H9 (cell line): ENCODE measurements around the gene GFPT1. TPM values are rescaled to one million over a fixed set of nuclear protein-coding genes. Genes with fewer than 3 reads are reported as not detected.

Experiments used
- DNase-seq: peaks from one replicate; pipeline ENCODE4 v3.0.0-alpha.2; 2017
- H2AFZ ChIP-seq: one replicate; pipeline ENCODE4 v1.6.1; 2013; ENCODE audit warnings: mild to moderate bottlenecking, low read length, control low read depth, moderate library complexity
- H2AK5ac ChIP-seq: 2 replicates; pipeline ENCODE4 v1.6.1; 2013; ENCODE audit warnings: low read length, control low read depth, mixed read lengths; ENCODE audit not compliant: insufficient read length
- H2BK120ac ChIP-seq: one replicate; pipeline ENCODE4 v1.6.1; 2013; ENCODE audit warnings: low read depth, mild to moderate bottlenecking, low read length, control low read depth, inconsistent platforms; ENCODE audit not compliant: poor library complexity, severe bottlenecking
- H2BK12ac ChIP-seq: 2 replicates; pipeline ENCODE4 v1.6.1; 2013; ENCODE audit warnings: low read length, control low read depth, mixed read lengths, low read depth; ENCODE audit not compliant: insufficient read length
- H2BK15ac ChIP-seq: 2 replicates; pipeline ENCODE4 v1.6.1; 2013; ENCODE audit warnings: low read depth, low read length, control low read depth
- H2BK20ac ChIP-seq: one replicate; pipeline ENCODE4 v1.6.1; 2013; ENCODE audit warnings: low read depth, mild to moderate bottlenecking, low read length, control low read depth, inconsistent platforms; ENCODE audit not compliant: poor library complexity, severe bottlenecking
- H2BK5ac ChIP-seq: 2 replicates; pipeline ENCODE4 v1.6.1; 2013; ENCODE audit warnings: low read length, control low read depth, mixed read lengths; ENCODE audit not compliant: insufficient read length
- H3K14ac ChIP-seq: 2 replicates; pipeline ENCODE4 v1.6.1; 2013; ENCODE audit warnings: low read length, control low read depth; ENCODE audit not compliant: insufficient read depth
- H3K18ac ChIP-seq: 2 replicates; pipeline ENCODE4 v1.6.1; 2013; ENCODE audit warnings: low read depth, mild to moderate bottlenecking, mixed read lengths, low read length, control low read depth; ENCODE audit not compliant: insufficient read length
- H3K23ac ChIP-seq: 2 replicates; pipeline ENCODE4 v1.6.1; 2013; ENCODE audit warnings: low read length, control low read depth, mixed read lengths, low read depth; ENCODE audit not compliant: insufficient read length
- H3K23me2 ChIP-seq: 2 replicates; pipeline ENCODE4 v1.6.1; 2013; ENCODE audit warnings: low read depth, mild to moderate bottlenecking, mixed read lengths, low read length, control low read depth; ENCODE audit not compliant: insufficient read length, poor library complexity, severe bottlenecking
- H3K27ac ChIP-seq: 2 replicates; pipeline ENCODE4 v1.5.1; 2013; ENCODE audit warnings: low read length, control low read depth, mixed read lengths, low read depth; ENCODE audit not compliant: insufficient read length
- H3K27me3 ChIP-seq: 2 replicates; pipeline ENCODE4 v1.6.1; 2013; ENCODE audit warnings: low read length, control low read depth, inconsistent platforms; ENCODE audit not compliant: insufficient read depth
- H3K4ac ChIP-seq: 2 replicates; pipeline ENCODE4 v1.6.1; 2013; ENCODE audit warnings: low read depth, mild to moderate bottlenecking, control low read depth, inconsistent platforms, low read length, moderate library complexity
- H3K4me1 ChIP-seq: 2 replicates; pipeline ENCODE4 v1.6.1; 2013; ENCODE audit warnings: low read length, control low read depth, inconsistent platforms; ENCODE audit not compliant: insufficient read depth
- H3K4me2 ChIP-seq: 2 replicates; pipeline ENCODE4 v1.6.1; 2013; ENCODE audit warnings: low read length, control low read depth, mixed read lengths; ENCODE audit not compliant: insufficient read length, insufficient read depth
- H3K56ac ChIP-seq: 2 replicates; pipeline ENCODE4 v1.6.1; 2013; ENCODE audit warnings: low read depth, mild to moderate bottlenecking, mixed read lengths, low read length, control low read depth; ENCODE audit not compliant: insufficient read length
- H3K79me1 ChIP-seq: 2 replicates; pipeline ENCODE4 v1.6.1; 2013; ENCODE audit warnings: low read depth, mild to moderate bottlenecking, moderate library complexity, low read length, control low read depth, inconsistent platforms; ENCODE audit not compliant: insufficient read depth, poor library complexity, severe bottlenecking
- H3K79me2 ChIP-seq: 2 replicates; pipeline ENCODE4 v1.6.1; 2013; ENCODE audit warnings: low read length, control low read depth, inconsistent platforms; ENCODE audit not compliant: insufficient read depth
- H3K9ac ChIP-seq: 2 replicates; pipeline ENCODE4 v1.6.1; 2013; ENCODE audit warnings: low read length, control low read depth, mixed read lengths; ENCODE audit not compliant: insufficient read length; ENCODE audit errors: extremely low read depth
- H3K9me3 ChIP-seq: one replicate; pipeline ENCODE4 v1.6.1; 2013; ENCODE audit warnings: low read depth, low read length, inconsistent platforms; ENCODE audit not compliant: control insufficient read depth
- H3T11ph ChIP-seq: one replicate; pipeline ENCODE4 v1.6.1; 2013; ENCODE audit warnings: mild to moderate bottlenecking, low read length, control low read depth, inconsistent platforms
- H4K20me1 ChIP-seq: one replicate; pipeline ENCODE4 v1.6.1; 2013; ENCODE audit not compliant: control insufficient read depth, insufficient read length, insufficient read depth
- H4K5ac ChIP-seq: 2 replicates; pipeline ENCODE4 v1.6.1; 2013; ENCODE audit warnings: low read depth, mild to moderate bottlenecking, mixed read lengths, low read length, control low read depth; ENCODE audit not compliant: insufficient read length
- H4K8ac ChIP-seq: replicated peaks from 2 replicates; pipeline ENCODE4 v1.6.1; 2013; ENCODE audit warnings: low read length, control low read depth, mixed read lengths, low read depth; ENCODE audit not compliant: insufficient read length
- H4K91ac ChIP-seq: 2 replicates; pipeline ENCODE4 v1.6.1; 2013; ENCODE audit warnings: low read depth, mild to moderate bottlenecking, moderate library complexity, mixed read lengths, low read length, control low read depth; ENCODE audit not compliant: insufficient read length
- H3K27ac Mint-ChIP-seq, 3 experiments: 2 replicates in 2 of 3; 3 replicates in 1 of 3; pipeline ENCODE4 v1.8.0; 2020 to 2021; ENCODE audit warnings: mixed read lengths in 3 of 3, mild to moderate bottlenecking in 1 of 3, moderate library complexity in 1 of 3
- H3K27me3 Mint-ChIP-seq: 2 replicates; pipeline ENCODE4 v1.8.0; 2021; ENCODE audit warnings: low read depth, mild to moderate bottlenecking, moderate library complexity, mixed read lengths
- H3K36me3 Mint-ChIP-seq, 3 experiments: 2 replicates in 2 of 3; 3 replicates in 1 of 3; pipeline ENCODE4 v1.8.0; 2020 to 2021; ENCODE audit warnings: low read depth in 3 of 3, mixed read lengths in 3 of 3; ENCODE audit not compliant: insufficient read depth in 1 of 3
- H3K4me1 Mint-ChIP-seq, 2 experiments: 2 replicates each; pipeline ENCODE4 v1.8.0; 2020; ENCODE audit warnings: mixed read lengths in 2 of 2
- H3K4me3 Mint-ChIP-seq, 2 experiments: 2 replicates in 1 of 2; 3 replicates in 1 of 2; pipeline ENCODE4 v1.8.0; 2020 to 2021; ENCODE audit warnings: mild to moderate bottlenecking in 2 of 2, mixed read lengths in 2 of 2, moderate library complexity in 1 of 2
- H3K9me3 Mint-ChIP-seq, 2 experiments: 2 replicates in 1 of 2; 3 replicates in 1 of 2; pipeline ENCODE4 v1.8.0; 2020; ENCODE audit warnings: mild to moderate bottlenecking in 2 of 2, mixed read lengths in 2 of 2, moderate library complexity in 1 of 2
- whole genome bisulfite sequencing: extraction: QIAGEN DNeasy Blood & Tissue Kit; methylation state at CpG from one replicate; pipeline ENCODE4 v1.1.7; 2013; ENCODE audit warnings: missing lambda C conversion rate, low lambda C conversion rate, mixed read lengths; ENCODE audit not compliant: insufficient read length; ENCODE audit errors: extremely low coverage; 5-methylcytosine and 5-hydroxymethylcytosine counted together
- total RNA-seq: library from RNA; stranded (reverse); gene quantifications from 2 replicates; pipeline ENCODE4 v1.2.1, GENCODE V29; 2021
- TF ChIP-seq, protein P1 (sequence below): fragments of 200-600 bp; sonication (generic); conservative IDR thresholded peaks from 3 replicates; pipeline ENCODE4 v1.8.0; 2021; ENCODE audit warnings: antibody characterized with exemption, mild to moderate bottlenecking

The GFPT1 gene
- total RNA-seq, 1 experiment from 2014 or later, result 84.4 TPM

DNA sequence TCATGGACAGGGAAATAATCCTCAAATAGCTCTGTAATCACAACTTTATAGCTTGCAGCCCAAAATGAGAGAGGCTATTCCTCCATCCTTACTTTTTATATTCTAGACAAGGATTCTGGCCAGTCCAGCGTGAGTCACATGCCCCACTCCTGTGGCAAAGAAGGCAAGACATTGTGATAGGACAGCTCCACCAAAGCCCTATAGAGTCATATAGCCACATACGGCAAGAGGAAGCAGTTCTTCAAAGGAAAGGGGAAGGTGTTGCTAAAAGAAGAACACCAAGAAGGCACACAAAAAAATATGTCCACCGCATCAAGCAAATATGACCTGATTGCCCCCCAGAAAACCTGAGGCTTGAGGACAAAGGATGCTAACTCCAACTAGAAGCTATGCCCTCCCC lies 3.4 kb upstream of the GFPT1 start:
- peak overlapping the region in 1 of 3 experiments; percentile 34; a peak in 1 of 7 replicates for H3K27ac Mint-ChIP-seq
- Histone ChIP-seq H2AK5ac (no peak overlapping the region), H4K5ac (no peak overlapping the region), H3K23me2 (peaks cover 3% of the 10 kb centered on the region), H2BK15ac (no peak overlapping the region), H3K9ac (no peak overlapping the region), H4K91ac (no peak overlapping the region), H3K27me3 (no peaks in the 10 kb centered on the region), H3K18ac (no peak overlapping the region), H3K4me1 (no peaks in the 10 kb centered on the region), H2BK20ac (no peak overlapping the region), H3K79me1 (no peaks in the 10 kb centered on the region), H3K27ac (no peak overlapping the region), H2AFZ (no peak overlapping the region), H3K4me2 (no peak overlapping the region), H2BK5ac (no peak overlapping the region), H3K4ac (no peak overlapping the region), H3K23ac (no peak overlapping the region), H3K56ac (no peak overlapping the region), H4K20me1 (no peaks in the 10 kb centered on the region), H3K9me3 (no peaks in the 10 kb centered on the region), H2BK12ac (no peak overlapping the region), H3T11ph (no peak overlapping the region), H2BK120ac (no peak overlapping the region), H3K79me2 (peaks cover 1% of the 10 kb centered on the region; the same call in 1 of the 2 replicates), H3K14ac (no peak overlapping the region), H4K8ac (no peak overlapping the region)
- H3K9me3 Mint-ChIP-seq, result no peaks in the 10 kb centered on the region; a peak in 1 of 5 replicates
- H3K4me3 Mint-ChIP-seq, result no peak overlapping the region
- peaks cover 0 to 11% (median 0%) of the 10 kb centered on the region in 3 experiments; a peak in 3 of 7 replicates for H3K36me3 Mint-ChIP-seq
- peaks cover 18 to 19% of the 10 kb centered on the region in 2 experiments for H3K4me1 Mint-ChIP-seq
- TF ChIP-seq, protein P1, sequence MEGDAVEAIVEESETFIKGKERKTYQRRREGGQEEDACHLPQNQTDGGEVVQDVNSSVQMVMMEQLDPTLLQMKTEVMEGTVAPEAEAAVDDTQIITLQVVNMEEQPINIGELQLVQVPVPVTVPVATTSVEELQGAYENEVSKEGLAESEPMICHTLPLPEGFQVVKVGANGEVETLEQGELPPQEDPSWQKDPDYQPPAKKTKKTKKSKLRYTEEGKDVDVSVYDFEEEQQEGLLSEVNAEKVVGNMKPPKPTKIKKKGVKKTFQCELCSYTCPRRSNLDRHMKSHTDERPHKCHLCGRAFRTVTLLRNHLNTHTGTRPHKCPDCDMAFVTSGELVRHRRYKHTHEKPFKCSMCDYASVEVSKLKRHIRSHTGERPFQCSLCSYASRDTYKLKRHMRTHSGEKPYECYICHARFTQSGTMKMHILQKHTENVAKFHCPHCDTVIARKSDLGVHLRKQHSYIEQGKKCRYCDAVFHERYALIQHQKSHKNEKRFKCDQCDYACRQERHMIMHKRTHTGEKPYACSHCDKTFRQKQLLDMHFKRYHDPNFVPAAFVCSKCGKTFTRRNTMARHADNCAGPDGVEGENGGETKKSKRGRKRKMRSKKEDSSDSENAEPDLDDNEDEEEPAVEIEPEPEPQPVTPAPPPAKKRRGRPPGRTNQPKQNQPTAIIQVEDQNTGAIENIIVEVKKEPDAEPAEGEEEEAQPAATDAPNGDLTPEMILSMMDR, result no peak
- H3K27me3 Mint-ChIP-seq, result no peaks in the 10 kb centered on the region; the same call in 1 of the 2 replicates
- DNase-seq, result no peak
- no CpG with 5 or more reads among the region's 3 CpGs for WGBS
